GM18867 (cell line): ENCODE results near the gene C19orf73.
"Not testable (repeated sequence)": the region's sequence is repeated elsewhere in the genome, so short reads cannot be mapped to it uniquely, and the experiment has no call there.

ENCODE experiments used
- ATAC-seq: cut with Tn5 transposase; IDR thresholded peaks from one replicate; pipeline ENCODE4 v1.9.1; 2021; ENCODE audit warnings: mild to moderate bottlenecking, moderate library complexity; ENCODE audit not compliant: unreplicated experiment

The C19orf73 gene

GRCh38 chr19:49148784-49149651, 30.1 kb upstream of the C19orf73 start:
- ATAC-seq = no peak

- ATAC-seq = no peak
Measured at GRCh38 chr19:49148044-49148682, 29.2 kb upstream of the C19orf73 start.

- ATAC-seq = not testable (repeated sequence)
Measured at GRCh38 chr19:49146408-49146770, 27.4 kb upstream of the C19orf73 start.

- no peak for ATAC-seq
Measured at GRCh38 chr19:49145573-49146407, 26.8 kb upstream of the C19orf73 start.

- ATAC-seq = no peak
Measured at GRCh38 chr19:49142866-49143335, 24.0 kb upstream of the C19orf73 start.

- no peak for ATAC-seq
Measured at GRCh38 chr19:49141352-49141751, 22.4 kb upstream of the C19orf73 start.

- ATAC-seq = no peak
Measured at GRCh38 chr19:49140951-49141350, 22.0 kb upstream of the C19orf73 start.

GRCh38 chr19:49136771-49137171, 17.8 kb upstream of the C19orf73 start:
- ATAC-seq = no peak

- ATAC-seq = no peak
Measured at GRCh38 chr19:49135686-49136085, 16.7 kb upstream of the C19orf73 start.

- ATAC-seq = no peak
Measured at GRCh38 chr19:49133621-49134454, 14.9 kb upstream of the C19orf73 start.

GRCh38 chr19:49132974-49133609, 14.1 kb upstream of the C19orf73 start:
- ATAC-seq = no peak

GRCh38 chr19:49130325-49130724, 11.4 kb upstream of the C19orf73 start:
- ATAC-seq = no peak

- ATAC-seq = no peak
Measured at GRCh38 chr19:49129238-49129583, 10.3 kb upstream of the C19orf73 start.

- no peak for ATAC-seq
Measured at GRCh38 chr19:49128545-49129237, 9.7 kb upstream of the C19orf73 start.

- ATAC-seq = peak; percentile 84
Measured at GRCh38 chr19:49127674-49128544, 9.0 kb upstream of the C19orf73 start.

GRCh38 chr19:49127225-49127624, 8.3 kb upstream of the C19orf73 start:
- not testable (repeated sequence) for ATAC-seq

- ATAC-seq = no peak
Measured at GRCh38 chr19:49126575-49126974, 7.6 kb upstream of the C19orf73 start.

- ATAC-seq = no peak
Measured at GRCh38 chr19:49125025-49125731, 6.2 kb upstream of the C19orf73 start.
